Common myeloid progenitor, CD34-positive (primary cell): ENCODE data around the gene CYB561D2.

ENCODE experiments used
- CTCF ChIA-PET: fragments of 350-600 bp; sonication (Branson Sonifier 250); formaldehyde crosslinking; loops from one replicate; lab custom pipeline; 2021; ENCODE audit warnings: antibody characterized with exemption; lab: Charles Lee
- POLR2A ChIA-PET: fragments of 350-600 bp; sonication (Branson Sonifier 250); formaldehyde crosslinking; loops from one replicate; lab custom pipeline; 2021; ENCODE audit warnings: antibody characterized with exemption; lab: Charles Lee
- DNase-seq, 3 donors: peaks; one replicate each; pipeline versions ENCODE4 v3.0.0 to v3.0.0-alpha.2; 2013
- H3K27ac ChIP-seq, 2 experiments: 1 replicate in 1 of 2; 2 replicates in 1 of 2; pipeline ENCODE4 v1.7.0; 2013; ENCODE audit warnings: inconsistent platforms in 2 of 2, low read length in 2 of 2, mild to moderate bottlenecking in 2 of 2, low read depth in 1 of 2, moderate library complexity in 1 of 2; ENCODE audit not compliant: severe bottlenecking in 2 of 2, insufficient read depth in 1 of 2, poor library complexity in 1 of 2
- H3K27me3 ChIP-seq, 5 experiments: replicated peaks in 2 of 5; 1 replicate in 3 of 5; 2 replicates in 2 of 5; pipeline versions ENCODE4 v1.6.1 to v1.7.0; 2013; ENCODE audit warnings: low read length in 4 of 5, mild to moderate bottlenecking in 2 of 5, moderate library complexity in 2 of 5, inconsistent platforms in 1 of 5; ENCODE audit not compliant: insufficient read depth in 5 of 5, control insufficient read depth in 4 of 5
- H3K36me3 ChIP-seq, 4 experiments: 1 replicate in 2 of 4; 2 replicates in 2 of 4; pipeline versions ENCODE4 v1.6.1 to v1.7.0; 2013; ENCODE audit warnings: low read length in 3 of 4, control low read depth in 1 of 4, mild to moderate bottlenecking in 1 of 4; ENCODE audit not compliant: control insufficient read depth in 4 of 4, insufficient read depth in 4 of 4
- H3K4me1 ChIP-seq, 4 experiments: 1 replicate in 3 of 4; 2 replicates in 1 of 4; pipeline versions ENCODE4 v1.6.1 to v1.7.1; 2013; ENCODE audit warnings: low read length in 3 of 4, mild to moderate bottlenecking in 3 of 4, control low read depth in 1 of 4, inconsistent platforms in 1 of 4, moderate library complexity in 1 of 4; ENCODE audit not compliant: control insufficient read depth in 4 of 4, insufficient read depth in 4 of 4; ENCODE audit errors: control extremely low read depth in 1 of 4
- H3K4me3 ChIP-seq, 7 experiments: 1 replicate in 4 of 7; 2 replicates in 3 of 7; pipeline versions ENCODE4 v1.5.1 to v1.7.0; 2013; ENCODE audit warnings: mild to moderate bottlenecking in 7 of 7, low read length in 6 of 7, moderate library complexity in 6 of 7, inconsistent platforms in 2 of 7, low read depth in 2 of 7, control low read depth in 1 of 7; ENCODE audit not compliant: insufficient read depth in 4 of 7, control insufficient read depth in 1 of 7; ENCODE audit errors: extremely low read depth in 1 of 7
- H3K9me3 ChIP-seq, 5 experiments: 1 replicate in 4 of 5; 2 replicates in 1 of 5; pipeline versions ENCODE4 v1.6.1 to v1.7.1; 2013; ENCODE audit warnings: low read length in 4 of 5, mild to moderate bottlenecking in 2 of 5, inconsistent platforms in 1 of 5, low read depth in 1 of 5, moderate library complexity in 1 of 5; ENCODE audit not compliant: control insufficient read depth in 4 of 5, insufficient read depth in 2 of 5; ENCODE audit errors: control extremely low read depth in 1 of 5
- WGBS: methylation state at CpG from one replicate; pipeline ENCODE4 v1.1.5; 2013; ENCODE audit not compliant: insufficient coverage; 5-methylcytosine and 5-hydroxymethylcytosine counted together

CYB561D2 gene

GRCh38 chr3:50378024-50378423 lies 27.4 kb downstream of the CYB561D2 start:
- Histone ChIP-seq H3K4me1 (peaks cover 0 to 12% (median 8%) of the 10 kb centered on the region in 4 experiments), H3K27ac (no peak overlapping the region), H3K4me3 (no peak overlapping the region), H3K36me3 (no peaks in the 10 kb centered on the region), H3K9me3 (no peaks in the 10 kb centered on the region), H3K27me3 (no peaks in the 10 kb centered on the region)
- WGBS, result 96% methylated on average over 3 of the region's 6 CpGs
- ChIA-PET POLR2A (no interaction called here), CTCF (no interaction called here)
- DNase-seq, result no peak

DNA sequence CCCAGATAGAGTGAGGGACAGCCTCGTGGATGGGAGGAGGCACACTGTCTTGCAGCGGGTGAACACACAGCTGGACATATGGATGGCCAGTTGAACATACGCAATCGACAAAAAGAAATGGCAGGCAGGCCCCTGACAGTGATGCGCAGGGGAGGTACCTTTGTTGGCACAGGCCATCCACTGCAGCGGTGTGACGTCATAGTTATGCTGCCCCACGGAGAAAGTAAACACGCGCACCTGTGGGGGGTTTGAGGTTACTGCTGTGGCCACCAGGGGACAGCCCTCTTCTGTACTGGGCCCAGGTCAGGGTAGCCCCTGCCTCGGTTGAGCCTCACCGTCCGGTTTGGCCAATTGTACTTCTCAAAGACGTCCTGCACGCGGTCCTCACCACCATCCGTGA lies 28.1 kb downstream of the CYB561D2 start:
- POLR2A ChIA-PET, result no interaction called here
- no peak overlapping the region for H3K27ac ChIP-seq
- peaks cover 0 to 9% (median 3%) of the 10 kb centered on the region in 4 experiments for H3K4me1 ChIP-seq
- no peaks in the 10 kb centered on the region for H3K9me3 ChIP-seq
- DNase-seq, result no peak
- H3K36me3 ChIP-seq, result no peaks in the 10 kb centered on the region
- 98% methylated on average over 15 of the region's 17 CpGs for WGBS
- H3K27me3 ChIP-seq, result no peaks in the 10 kb centered on the region
- CTCF ChIA-PET, result interaction anchor here (0.9 to 1.1 kb wide), 2 partner anchors 8 to 31 kb away, joined by 3 read pairs; no protein-coding TSS in a partner anchor
- peak overlapping the region in 1 of 7 experiments; percentile 19 for H3K4me3 ChIP-seq

DNA sequence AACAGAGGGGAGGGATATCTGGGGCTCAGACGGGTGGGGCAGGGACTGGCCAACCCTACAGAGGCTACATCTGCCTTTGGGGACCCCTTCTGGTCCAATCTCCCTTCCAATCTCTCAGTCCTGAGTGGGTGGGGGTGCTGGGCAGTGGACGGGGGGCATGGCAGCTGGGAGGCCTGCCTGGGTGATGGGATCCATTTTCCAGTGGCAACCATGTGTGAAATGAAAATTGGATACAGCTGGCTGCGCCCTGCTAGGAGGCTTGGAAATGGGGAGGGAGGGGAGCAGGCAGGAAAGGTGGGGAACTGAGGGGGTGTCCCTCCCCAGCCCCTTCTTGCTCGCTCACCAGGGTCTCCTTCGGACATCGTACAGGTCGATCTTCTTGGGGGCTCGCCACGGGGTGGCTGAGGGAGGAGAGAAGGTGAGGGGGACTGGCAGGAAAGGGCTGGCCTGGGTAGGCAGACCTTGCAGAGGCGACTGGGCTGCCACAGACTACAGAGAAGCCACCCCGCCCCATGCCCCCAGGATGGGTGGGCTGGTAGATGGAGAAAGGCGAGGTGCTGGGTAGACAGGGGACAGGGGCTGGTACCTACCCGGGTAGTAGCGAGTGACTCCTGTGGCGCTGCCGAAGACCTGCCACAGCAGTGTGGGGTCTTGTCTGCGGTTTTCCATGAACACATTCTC lies 29.9 kb downstream of the CYB561D2 start:
- peaks cover 0 to 2% (median 0%) of the 10 kb centered on the region in 5 experiments for H3K27me3 ChIP-seq
- H3K36me3 ChIP-seq, result no peaks in the 10 kb centered on the region
- no peaks in the 10 kb centered on the region for H3K9me3 ChIP-seq
- peaks cover 0 to 9% (median 5%) of the 10 kb centered on the region in 4 experiments for H3K4me1 ChIP-seq
- H3K27ac ChIP-seq, result no peak overlapping the region
- DNase-seq, result no peak
- WGBS, result 95% methylated on average over 7 of the region's 17 CpGs
- CTCF ChIA-PET, result interaction anchor here (1.0 to 1.8 kb wide), 2 partner anchors 10 to 33 kb away, joined by 3 read pairs; no protein-coding TSS in a partner anchor
- POLR2A ChIA-PET, result no interaction called here
- H3K4me3 ChIP-seq, result no peak overlapping the region

DNA sequence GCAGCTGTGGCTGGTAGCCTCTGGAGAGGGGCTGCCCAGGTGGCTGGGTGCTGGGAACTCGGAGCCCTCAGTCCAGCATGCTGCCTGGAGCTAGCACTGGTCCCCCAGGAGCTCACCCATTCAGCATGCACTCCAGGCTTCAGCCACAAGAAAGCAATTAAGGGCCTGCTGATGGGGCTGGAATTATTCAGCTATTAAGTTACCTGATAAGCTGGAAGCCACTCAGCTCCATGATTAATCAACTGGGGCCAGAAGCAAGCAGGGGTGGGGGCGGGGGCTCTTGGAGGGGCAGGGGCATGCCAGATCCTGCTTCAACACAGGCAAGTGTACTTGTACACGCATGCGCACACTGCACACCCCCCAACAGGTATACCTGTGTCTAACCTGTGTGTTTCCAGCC lies 30.7 kb downstream of the CYB561D2 start:
- ChIA-PET POLR2A (no interaction called here), CTCF (interaction anchor here (0.9 to 1.8 kb wide), 3 partner anchors 11 to 33 kb away, joined by 3 to 4 read pairs (median 3); no protein-coding TSS in a partner anchor)
- no peak for DNase-seq
- H3K36me3 ChIP-seq, result no peaks in the 10 kb centered on the region
- H3K4me1 ChIP-seq, result peaks cover 0 to 12% (median 7%) of the 10 kb centered on the region in 4 experiments
- H3K9me3 ChIP-seq, result no peaks in the 10 kb centered on the region
- no peak overlapping the region for H3K27ac ChIP-seq
- H3K27me3 ChIP-seq, result peaks cover 0 to 2% (median 0%) of the 10 kb centered on the region in 5 experiments
- 96% methylated on average over 4 of the region's 4 CpGs for WGBS
- no peak overlapping the region for H3K4me3 ChIP-seq

DNA sequence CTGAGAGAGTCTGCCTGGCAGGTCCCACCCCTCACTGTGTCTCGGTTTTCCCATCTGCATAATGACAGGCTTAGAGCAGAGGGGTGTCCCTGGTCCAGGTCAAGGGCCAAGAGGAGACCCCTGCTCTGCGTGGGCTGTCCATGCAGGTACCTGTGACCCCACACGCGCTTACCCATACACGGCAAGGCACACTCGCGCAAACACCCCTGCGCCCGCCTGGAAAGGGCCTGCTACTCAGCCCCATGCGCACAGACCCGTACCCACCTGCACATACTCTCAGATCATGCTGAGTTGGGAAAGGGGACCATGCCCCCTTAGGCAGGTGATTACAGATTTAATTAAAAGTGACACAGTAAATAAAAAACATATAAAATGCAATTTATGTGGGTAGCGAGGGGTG lies 32.1 kb downstream of the CYB561D2 start:
- no peak overlapping the region for H3K4me3 ChIP-seq
- DNase-seq, result no peak
- peaks cover 0 to 2% (median 0%) of the 10 kb centered on the region in 5 experiments for H3K27me3 ChIP-seq
- no peaks in the 10 kb centered on the region for H3K9me3 ChIP-seq
- POLR2A ChIA-PET, result no interaction called here
- H3K4me1 ChIP-seq, result peaks cover 0 to 12% (median 7%) of the 10 kb centered on the region in 4 experiments
- 100% methylated on average over 6 of the region's 12 CpGs for WGBS
- H3K27ac ChIP-seq, result no peak overlapping the region
- CTCF ChIA-PET, result interaction anchor here (0.8 kb wide), 1 partner anchor 35 kb away, joined by 3 read pairs; no protein-coding TSS in a partner anchor
- H3K36me3 ChIP-seq, result no peaks in the 10 kb centered on the region

- ChIA-PET POLR2A (no interaction called here), CTCF (interaction anchor here (0.8 kb wide), 1 partner anchor 36 kb away, joined by 3 read pairs; no protein-coding TSS in a partner anchor)
- Histone ChIP-seq H3K4me3 (no peak overlapping the region), H3K4me1 (peaks cover 0 to 12% (median 7%) of the 10 kb centered on the region in 4 experiments), H3K27ac (no peak overlapping the region), H3K36me3 (no peaks in the 10 kb centered on the region), H3K27me3 (peaks cover 0 to 2% (median 0%) of the 10 kb centered on the region in 5 experiments), H3K9me3 (no peaks in the 10 kb centered on the region)
- 92% methylated on average over 5 of the region's 6 CpGs for WGBS
- no peak for DNase-seq
Measured at GRCh38 chr3:50383750-50384149, 33.1 kb downstream of the CYB561D2 start.

DNA sequence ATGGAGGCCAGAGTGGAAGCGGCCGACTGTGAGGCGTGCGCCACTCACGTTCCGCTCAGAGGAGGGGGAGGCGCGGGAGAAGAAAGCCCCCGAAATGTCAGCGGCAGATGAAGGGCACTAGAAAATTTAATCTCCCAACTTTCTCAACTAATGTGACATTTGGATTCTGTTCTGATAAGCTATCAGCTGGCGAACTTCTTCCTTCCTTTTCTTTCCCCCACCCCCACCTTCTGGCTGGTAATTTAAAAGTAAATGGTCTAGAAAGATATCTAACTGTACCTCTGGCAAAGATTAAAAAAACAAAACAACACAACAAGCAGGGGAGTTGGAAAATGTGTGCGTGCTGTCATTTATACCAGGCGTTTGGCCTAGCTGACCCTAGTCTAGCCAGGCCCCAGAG lies 35.1 kb downstream of the CYB561D2 start:
- WGBS, result 36% methylated on average over 9 of the region's 13 CpGs
- Histone ChIP-seq H3K4me3 (peak overlapping the region in 1 of 7 experiments; percentile 16), H3K4me1 (peaks cover 0 to 12% (median 7%) of the 10 kb centered on the region in 4 experiments), H3K27me3 (peaks cover 0 to 2% (median 0%) of the 10 kb centered on the region in 5 experiments), H3K27ac (no peak overlapping the region), H3K9me3 (no peaks in the 10 kb centered on the region), H3K36me3 (no peaks in the 10 kb centered on the region)
- CTCF ChIA-PET, result interaction anchor here (0.7 to 2.8 kb wide), 6 partner anchors 11 to 164 kb away, joined by 3 to 16 read pairs (median 4); no protein-coding TSS in a partner anchor
- DNase-seq, result peak in 1 of 3 donors; percentile 27
- POLR2A ChIA-PET, result no interaction called here
